PC-9 (cell line): Measurements from ENCODE around the gene CRADD.

ENCODE experiments used
- CTCF ChIP-seq: fragments of 200-600 bp; sonication (generic); conservative IDR thresholded peaks from 2 replicates; pipeline ENCODE4 v1.6.1; 2017; ENCODE audit warnings: mixed run types, antibody characterized with exemption, mild to moderate bottlenecking, moderate library complexity
- EZH2 ChIP-seq: fragments of 200-600 bp; sonication (generic); IDR thresholded peaks from 2 replicates; pipeline ENCODE4 v1.8.0; 2017; ENCODE audit warnings: antibody characterized with exemption, low read depth

GRCh38 chr12:93683410-93683809 is 6.2 kb downstream of the CRADD start:
- TF ChIP-seq CTCF (no peak), EZH2 (no peak)
